Breast epithelium (tissue), 3 donors: Measurements from ENCODE around the gene SCUBE2.

Experiments used
- POLR2AphosphoS5 ChIP-seq, 3 donors: sonication (generic); formaldehyde crosslinking; IDR thresholded peaks; one replicate each; pipeline ENCODE4 v1.6.1; 2017; ENCODE audit warnings: antibody characterized with exemption in 3 of 3
- TF ChIP-seq, protein P1 (sequence below), 3 donors: fragments of 450-650 bp; IDR thresholded peaks; one replicate each; pipeline ENCODE4 v1.5.1; 2016 to 2017; ENCODE audit warnings: antibody characterized with exemption in 3 of 3, mild to moderate bottlenecking in 3 of 3, moderate library complexity in 3 of 3

DNA sequence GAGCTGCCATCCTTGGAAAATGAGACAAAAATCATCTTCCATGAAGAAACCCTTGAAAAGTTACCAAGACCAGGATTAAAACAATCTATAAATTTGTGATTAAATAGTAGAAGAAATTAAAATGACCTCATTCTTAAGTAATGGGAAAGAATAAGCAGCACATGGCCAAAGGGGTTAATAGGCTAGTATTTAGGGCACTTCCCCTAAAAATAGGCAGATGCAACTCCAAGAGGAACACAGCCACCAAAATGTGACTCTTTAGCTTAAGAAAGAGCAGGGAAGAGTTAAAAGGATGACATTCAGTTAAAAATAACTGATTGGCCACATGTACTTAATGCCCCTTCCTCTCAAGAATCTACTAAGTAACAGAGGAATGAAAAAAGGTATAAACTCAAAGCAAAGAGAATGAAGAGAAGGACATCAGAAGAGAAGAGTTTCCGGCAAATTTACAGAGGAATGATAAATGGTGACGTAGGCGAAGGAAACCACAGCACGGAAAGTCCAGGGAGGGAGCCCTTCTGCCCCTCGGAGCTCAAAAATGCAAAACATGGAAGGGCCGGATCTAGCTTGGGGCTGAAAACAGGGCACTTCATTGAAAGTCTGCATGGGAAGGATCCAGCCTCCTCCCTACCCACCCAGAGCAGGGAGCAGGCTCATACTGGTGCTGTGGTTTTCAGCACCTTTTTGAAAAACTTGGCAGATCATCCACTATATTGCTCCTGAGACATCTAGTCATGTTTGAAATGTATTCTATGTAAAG is 17.8 kb downstream of the SCUBE2 start:
- TF ChIP-seq, protein P1, sequence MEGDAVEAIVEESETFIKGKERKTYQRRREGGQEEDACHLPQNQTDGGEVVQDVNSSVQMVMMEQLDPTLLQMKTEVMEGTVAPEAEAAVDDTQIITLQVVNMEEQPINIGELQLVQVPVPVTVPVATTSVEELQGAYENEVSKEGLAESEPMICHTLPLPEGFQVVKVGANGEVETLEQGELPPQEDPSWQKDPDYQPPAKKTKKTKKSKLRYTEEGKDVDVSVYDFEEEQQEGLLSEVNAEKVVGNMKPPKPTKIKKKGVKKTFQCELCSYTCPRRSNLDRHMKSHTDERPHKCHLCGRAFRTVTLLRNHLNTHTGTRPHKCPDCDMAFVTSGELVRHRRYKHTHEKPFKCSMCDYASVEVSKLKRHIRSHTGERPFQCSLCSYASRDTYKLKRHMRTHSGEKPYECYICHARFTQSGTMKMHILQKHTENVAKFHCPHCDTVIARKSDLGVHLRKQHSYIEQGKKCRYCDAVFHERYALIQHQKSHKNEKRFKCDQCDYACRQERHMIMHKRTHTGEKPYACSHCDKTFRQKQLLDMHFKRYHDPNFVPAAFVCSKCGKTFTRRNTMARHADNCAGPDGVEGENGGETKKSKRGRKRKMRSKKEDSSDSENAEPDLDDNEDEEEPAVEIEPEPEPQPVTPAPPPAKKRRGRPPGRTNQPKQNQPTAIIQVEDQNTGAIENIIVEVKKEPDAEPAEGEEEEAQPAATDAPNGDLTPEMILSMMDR (IDR thresholded peaks at IDR 0.05), result no peak
- no peak for TF ChIP-seq POLR2AphosphoS5 (IDR thresholded peaks at IDR 0.05)
